KMS-11 (cell line): ENCODE data around the gene EML1.

Experiments used
- H2AFZ ChIP-seq: fragments of 200-600 bp; sonication (generic); 2 replicates; pipeline ENCODE4 v1.6.1; 2016; ENCODE audit warnings: antibody characterized with exemption, mixed run types, low read depth
- H3K27ac ChIP-seq: fragments of 200-600 bp; sonication (generic); 2 replicates; pipeline ENCODE4 v1.6.1; 2016; ENCODE audit warnings: mild to moderate bottlenecking, mixed run types
- H3K27me3 ChIP-seq: fragments of 200-600 bp; sonication (generic); 2 replicates; pipeline ENCODE4 v1.6.1; 2017; ENCODE audit warnings: mild to moderate bottlenecking, low read depth, mixed run types, moderate library complexity; ENCODE audit not compliant: insufficient read depth
- H3K36me3 ChIP-seq: fragments of 200-600 bp; sonication (generic); 2 replicates; pipeline ENCODE4 v1.6.1; 2017; ENCODE audit warnings: mild to moderate bottlenecking, mixed run types; ENCODE audit not compliant: insufficient read depth
- H3K4me1 ChIP-seq: fragments of 200-600 bp; sonication (generic); 2 replicates; pipeline ENCODE4 v1.6.1; 2016; ENCODE audit warnings: mild to moderate bottlenecking, low read depth, mixed run types; ENCODE audit not compliant: poor library complexity, severe bottlenecking
- H3K4me2 ChIP-seq: fragments of 200-600 bp; sonication (generic); 2 replicates; pipeline ENCODE4 v1.7.0; 2016; ENCODE audit warnings: mild to moderate bottlenecking, mixed run types
- H3K4me3 ChIP-seq: fragments of 200-600 bp; sonication (generic); IDR thresholded peaks from 2 replicates; pipeline ENCODE4 v1.6.1; 2017; ENCODE audit warnings: low read depth, low read length, mixed read lengths; ENCODE audit not compliant: insufficient read depth
- H3K79me2 ChIP-seq: fragments of 200-600 bp; sonication (generic); 2 replicates; pipeline ENCODE4 v1.6.1; 2016; ENCODE audit warnings: low read depth, mixed run types; ENCODE audit not compliant: insufficient read depth
- H3K9ac ChIP-seq: fragments of 200-600 bp; sonication (generic); 2 replicates; pipeline ENCODE4 v1.6.1; 2016; ENCODE audit warnings: mild to moderate bottlenecking, mixed run types
- H4K20me1 ChIP-seq: fragments of 200-600 bp; sonication (generic); 2 replicates; pipeline ENCODE4 v1.6.1; 2016; ENCODE audit warnings: mild to moderate bottlenecking, mixed run types; ENCODE audit not compliant: insufficient read depth
- TF ChIP-seq, protein P1 (sequence below): fragments of 200-600 bp; sonication (generic); conservative IDR thresholded peaks from 2 replicates; pipeline ENCODE4 v1.6.1; 2017; ENCODE audit warnings: low read depth, mild to moderate bottlenecking, antibody characterized with exemption, low read length, moderate library complexity, mixed read lengths

Gene EML1

DNA sequence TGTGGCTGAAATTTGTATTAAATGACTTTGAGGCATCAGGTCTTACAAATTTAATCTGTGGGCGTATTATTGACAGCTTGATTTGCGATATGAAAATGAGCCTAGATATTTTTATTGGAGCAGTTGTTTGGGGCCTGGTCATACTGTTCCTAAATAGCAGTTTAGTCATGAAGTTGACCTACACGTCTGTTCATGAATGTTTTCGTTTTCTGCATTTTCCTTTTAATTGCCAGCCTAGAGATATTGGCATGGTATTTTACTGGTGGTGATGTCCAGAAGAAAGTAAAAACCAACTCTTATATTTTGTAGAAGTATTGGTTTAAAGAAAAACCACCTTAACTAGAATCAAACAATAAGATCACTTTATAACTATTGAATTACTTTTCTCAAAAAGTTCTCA lies 1.8 kb downstream of the EML1 start:
- Histone ChIP-seq H3K9ac (no peak overlapping the region), H3K79me2 (peaks cover 6% of the 10 kb centered on the region; the same call in 1 of the 2 replicates), H3K4me1 (peaks cover 15% of the 10 kb centered on the region), H2AFZ (no peak overlapping the region), H3K36me3 (no peaks in the 10 kb centered on the region), H3K4me3 (no peak overlapping the region), H3K27ac (no peak overlapping the region), H3K4me2 (peak overlapping the region; percentile 96; the same call in 1 of the 2 replicates), H4K20me1 (no peaks in the 10 kb centered on the region), H3K27me3 (no peaks in the 10 kb centered on the region)
- TF ChIP-seq, protein P1, sequence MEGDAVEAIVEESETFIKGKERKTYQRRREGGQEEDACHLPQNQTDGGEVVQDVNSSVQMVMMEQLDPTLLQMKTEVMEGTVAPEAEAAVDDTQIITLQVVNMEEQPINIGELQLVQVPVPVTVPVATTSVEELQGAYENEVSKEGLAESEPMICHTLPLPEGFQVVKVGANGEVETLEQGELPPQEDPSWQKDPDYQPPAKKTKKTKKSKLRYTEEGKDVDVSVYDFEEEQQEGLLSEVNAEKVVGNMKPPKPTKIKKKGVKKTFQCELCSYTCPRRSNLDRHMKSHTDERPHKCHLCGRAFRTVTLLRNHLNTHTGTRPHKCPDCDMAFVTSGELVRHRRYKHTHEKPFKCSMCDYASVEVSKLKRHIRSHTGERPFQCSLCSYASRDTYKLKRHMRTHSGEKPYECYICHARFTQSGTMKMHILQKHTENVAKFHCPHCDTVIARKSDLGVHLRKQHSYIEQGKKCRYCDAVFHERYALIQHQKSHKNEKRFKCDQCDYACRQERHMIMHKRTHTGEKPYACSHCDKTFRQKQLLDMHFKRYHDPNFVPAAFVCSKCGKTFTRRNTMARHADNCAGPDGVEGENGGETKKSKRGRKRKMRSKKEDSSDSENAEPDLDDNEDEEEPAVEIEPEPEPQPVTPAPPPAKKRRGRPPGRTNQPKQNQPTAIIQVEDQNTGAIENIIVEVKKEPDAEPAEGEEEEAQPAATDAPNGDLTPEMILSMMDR: no peak

DNA sequence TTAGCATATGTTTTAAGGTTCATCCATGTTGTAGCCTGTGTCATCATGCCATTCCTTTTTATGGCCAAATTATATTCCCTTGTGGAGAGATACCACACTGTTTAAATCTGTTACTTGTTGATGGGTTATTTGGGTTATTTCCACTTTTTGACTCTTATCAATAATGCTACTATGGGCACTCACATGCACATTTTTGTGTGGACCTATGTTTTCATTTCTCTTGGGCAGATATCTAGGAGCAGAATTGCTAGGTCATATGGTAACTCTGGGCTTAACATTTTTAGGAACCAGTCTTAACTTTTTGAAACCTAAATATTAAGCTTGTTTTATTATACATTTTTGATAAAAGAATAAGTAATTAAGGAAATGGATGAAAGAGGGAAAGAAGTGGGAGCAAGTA lies 4.0 kb downstream of the EML1 start:
- peaks cover 6% of the 10 kb centered on the region; the same call in 1 of the 2 replicates for H3K79me2 ChIP-seq
- TF ChIP-seq, protein P1: no peak
- no peaks in the 10 kb centered on the region for H3K36me3 ChIP-seq
- H3K27ac ChIP-seq: no peak overlapping the region
- peaks cover 11% of the 10 kb centered on the region for H3K4me1 ChIP-seq
- no peak overlapping the region for H2AFZ ChIP-seq
- H4K20me1 ChIP-seq: no peaks in the 10 kb centered on the region
- H3K4me2 ChIP-seq: no peak overlapping the region
- no peak overlapping the region for H3K4me3 ChIP-seq
- H3K27me3 ChIP-seq: no peaks in the 10 kb centered on the region
- no peak overlapping the region for H3K9ac ChIP-seq

- no peak overlapping the region for H3K27ac ChIP-seq
- H2AFZ ChIP-seq: no peak overlapping the region
- no peak overlapping the region for H3K4me3 ChIP-seq
- no peak overlapping the region for H3K4me2 ChIP-seq
- H3K9ac ChIP-seq: no peak overlapping the region
- H3K27me3 ChIP-seq: no peaks in the 10 kb centered on the region
- H3K79me2 ChIP-seq: no peaks in the 10 kb centered on the region
- H3K4me1 ChIP-seq: no peaks in the 10 kb centered on the region
- TF ChIP-seq, protein P1: no peak
- no peaks in the 10 kb centered on the region for H3K36me3 ChIP-seq
- H4K20me1 ChIP-seq: no peaks in the 10 kb centered on the region
Observed at GRCh38 chr14:99800781-99801180, 7.6 kb downstream of the EML1 start.

- Histone ChIP-seq H3K79me2 (no peaks in the 10 kb centered on the region), H4K20me1 (no peaks in the 10 kb centered on the region), H3K9ac (no peak overlapping the region), H3K4me3 (no peak overlapping the region), H3K27ac (no peak overlapping the region), H3K27me3 (no peaks in the 10 kb centered on the region), H3K36me3 (no peaks in the 10 kb centered on the region), H2AFZ (no peak overlapping the region), H3K4me1 (no peaks in the 10 kb centered on the region), H3K4me2 (no peak overlapping the region)
- TF ChIP-seq, protein P1: no peak
Observed at GRCh38 chr14:99802301-99803105, 9.3 kb downstream of the EML1 start.
